GM06990 (cell line): Measurements from ENCODE around the gene RTF1.

Experiments
- DNase-seq: peaks from one replicate; pipeline ENCODE4 v3.0.0-alpha.2; 2011; ENCODE audit not compliant: insufficient read length; ENCODE audit errors: extremely low read depth
- H3K27me3 ChIP-seq: replicated peaks from 2 replicates; pipeline ENCODE4 v1.6.0; 2011; ENCODE audit warnings: low read length; ENCODE audit not compliant: control insufficient read depth, insufficient read depth
- H3K36me3 ChIP-seq: 2 replicates; pipeline ENCODE4 v1.5.1; 2011; ENCODE audit warnings: low read length; ENCODE audit not compliant: control insufficient read depth, insufficient read depth
- H3K4me3 ChIP-seq: replicated peaks from 2 replicates; pipeline ENCODE4 v1.5.1; 2011; ENCODE audit warnings: low read depth, mild to moderate bottlenecking, control low read depth, low read length
- TF ChIP-seq, protein P1 (sequence below): IDR thresholded peaks from 2 replicates; pipeline ENCODE4 v1.5.1; 2011; ENCODE audit warnings: low read length, control low read depth, mild to moderate bottlenecking, inconsistent platforms; ENCODE audit not compliant: insufficient read depth, poor library complexity, severe bottlenecking

RTF1 gene

DNA sequence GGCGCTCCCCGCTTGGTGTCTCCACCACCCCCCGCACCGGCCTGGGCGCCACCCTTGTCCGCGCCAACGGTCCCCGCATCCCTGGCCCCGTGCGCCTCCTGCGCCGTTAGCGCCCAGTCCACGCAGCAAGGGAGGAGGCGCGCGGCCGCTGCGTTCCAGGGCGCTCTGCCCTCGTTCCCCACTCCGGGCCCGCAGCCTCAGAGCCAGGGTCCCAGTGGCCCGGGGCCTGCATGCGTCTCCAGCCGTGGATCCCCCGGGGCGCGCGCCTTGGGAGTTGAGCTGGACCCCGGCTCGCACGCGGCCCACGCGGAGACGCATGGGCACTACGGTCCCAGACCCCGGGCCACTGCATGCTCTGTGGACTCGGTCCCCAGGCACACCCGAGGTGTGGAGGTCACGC lies 69.4 kb downstream of the RTF1 start:
- TF ChIP-seq, protein P1, sequence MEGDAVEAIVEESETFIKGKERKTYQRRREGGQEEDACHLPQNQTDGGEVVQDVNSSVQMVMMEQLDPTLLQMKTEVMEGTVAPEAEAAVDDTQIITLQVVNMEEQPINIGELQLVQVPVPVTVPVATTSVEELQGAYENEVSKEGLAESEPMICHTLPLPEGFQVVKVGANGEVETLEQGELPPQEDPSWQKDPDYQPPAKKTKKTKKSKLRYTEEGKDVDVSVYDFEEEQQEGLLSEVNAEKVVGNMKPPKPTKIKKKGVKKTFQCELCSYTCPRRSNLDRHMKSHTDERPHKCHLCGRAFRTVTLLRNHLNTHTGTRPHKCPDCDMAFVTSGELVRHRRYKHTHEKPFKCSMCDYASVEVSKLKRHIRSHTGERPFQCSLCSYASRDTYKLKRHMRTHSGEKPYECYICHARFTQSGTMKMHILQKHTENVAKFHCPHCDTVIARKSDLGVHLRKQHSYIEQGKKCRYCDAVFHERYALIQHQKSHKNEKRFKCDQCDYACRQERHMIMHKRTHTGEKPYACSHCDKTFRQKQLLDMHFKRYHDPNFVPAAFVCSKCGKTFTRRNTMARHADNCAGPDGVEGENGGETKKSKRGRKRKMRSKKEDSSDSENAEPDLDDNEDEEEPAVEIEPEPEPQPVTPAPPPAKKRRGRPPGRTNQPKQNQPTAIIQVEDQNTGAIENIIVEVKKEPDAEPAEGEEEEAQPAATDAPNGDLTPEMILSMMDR: no peak

DNA sequence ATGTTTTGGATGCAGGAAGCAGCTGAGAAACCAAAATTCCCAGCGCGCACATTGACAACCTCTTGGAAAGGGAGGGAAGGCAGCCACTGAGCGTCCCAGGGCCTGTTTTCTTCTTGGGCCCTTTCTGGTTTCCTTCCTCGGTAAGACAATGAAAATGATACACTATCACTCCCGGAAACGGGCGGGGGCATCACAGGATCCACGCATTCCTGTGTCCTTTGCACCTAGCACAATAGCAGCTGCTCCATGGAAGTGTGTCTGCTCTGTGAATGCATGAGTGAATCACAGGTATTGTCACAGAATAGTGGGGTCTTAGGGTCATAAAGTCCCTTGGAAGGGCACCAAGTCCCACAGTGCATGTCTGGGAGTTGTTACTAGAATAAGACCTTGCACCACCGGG lies 70.5 kb downstream of the RTF1 start:
- H3K36me3 ChIP-seq: no peaks in the 10 kb centered on the region
- no peak for DNase-seq
- H3K4me3 ChIP-seq: no peak overlapping the region
- TF ChIP-seq, protein P1: no peak
- H3K27me3 ChIP-seq: no peaks in the 10 kb centered on the region

More for the DNA sequence above, 69.4 kb downstream of the RTF1 start:
- no peak for DNase-seq
- Histone ChIP-seq H3K4me3 (no peak overlapping the region), H3K27me3 (no peaks in the 10 kb centered on the region), H3K36me3 (peaks cover 2% of the 10 kb centered on the region; the same call in 1 of the 2 replicates)

DNA sequence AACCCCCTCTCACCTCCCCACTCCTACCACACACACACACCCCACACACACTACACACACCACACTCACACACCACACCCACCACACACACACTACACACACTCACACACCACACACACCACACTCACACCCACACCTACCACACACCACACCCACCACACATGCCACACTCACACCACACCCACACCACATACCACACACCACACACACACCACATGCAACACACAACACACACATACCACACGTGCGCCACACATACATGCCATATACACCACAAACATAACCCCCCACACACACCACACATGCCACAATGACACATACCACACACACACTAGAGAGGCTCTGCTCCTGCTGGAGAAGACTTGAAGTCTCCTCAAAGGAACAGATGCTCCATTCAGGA lies 70.9 kb downstream of the RTF1 start:
- TF ChIP-seq, protein P1: no peak
- Histone ChIP-seq H3K4me3 (no peak overlapping the region), H3K36me3 (no peaks in the 10 kb centered on the region), H3K27me3 (no peaks in the 10 kb centered on the region)
- no peak for DNase-seq

DNA sequence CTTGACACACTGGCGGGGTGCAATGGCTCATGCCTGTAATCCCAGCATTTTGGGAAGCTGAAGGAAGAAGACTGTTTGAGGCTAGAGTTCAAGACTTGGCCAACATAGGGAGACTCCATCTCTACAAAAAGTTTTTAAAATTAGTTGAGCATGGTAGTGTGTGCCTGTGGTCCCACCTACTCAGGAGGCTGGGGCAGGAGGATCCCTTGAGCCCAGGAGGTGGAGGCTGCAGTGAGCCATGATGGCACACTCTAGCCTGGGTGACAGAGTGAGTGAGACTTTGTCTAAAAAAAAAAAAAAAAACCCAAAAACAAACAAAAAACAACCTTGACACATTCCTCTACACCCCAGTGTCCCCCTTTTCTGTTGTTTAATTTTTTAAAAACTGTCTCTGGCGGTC lies 72.7 kb downstream of the RTF1 start:
- no peak for DNase-seq
- TF ChIP-seq, protein P1: no peak
- Histone ChIP-seq H3K4me3 (no peak overlapping the region), H3K27me3 (no peaks in the 10 kb centered on the region; the same call in 1 of the 2 replicates), H3K36me3 (no peaks in the 10 kb centered on the region)

DNA sequence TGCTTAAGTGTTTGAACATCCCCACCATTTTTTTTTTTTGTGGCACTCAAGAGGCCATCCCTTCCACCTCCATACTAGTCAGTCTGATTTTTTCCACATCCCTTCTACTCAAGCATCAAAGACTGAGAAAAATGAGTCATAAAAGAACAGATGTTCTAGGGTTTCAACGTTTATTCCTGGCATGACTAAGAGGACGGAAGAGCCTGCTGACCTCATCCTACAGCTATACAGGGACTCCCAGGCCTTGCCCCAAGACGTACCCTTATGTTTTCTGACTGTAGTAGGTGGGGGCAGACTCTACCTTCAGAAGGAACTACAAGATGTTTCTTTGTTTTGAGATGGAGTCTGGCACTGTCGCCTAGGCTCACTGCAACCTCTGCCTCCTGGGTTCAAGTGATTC lies 73.5 kb downstream of the RTF1 start:
- H3K4me3 ChIP-seq: no peak overlapping the region
- H3K36me3 ChIP-seq: no peaks in the 10 kb centered on the region
- TF ChIP-seq, protein P1: no peak
- H3K27me3 ChIP-seq: no peaks in the 10 kb centered on the region; the same call in 1 of the 2 replicates
- DNase-seq: peak; percentile 60

DNA sequence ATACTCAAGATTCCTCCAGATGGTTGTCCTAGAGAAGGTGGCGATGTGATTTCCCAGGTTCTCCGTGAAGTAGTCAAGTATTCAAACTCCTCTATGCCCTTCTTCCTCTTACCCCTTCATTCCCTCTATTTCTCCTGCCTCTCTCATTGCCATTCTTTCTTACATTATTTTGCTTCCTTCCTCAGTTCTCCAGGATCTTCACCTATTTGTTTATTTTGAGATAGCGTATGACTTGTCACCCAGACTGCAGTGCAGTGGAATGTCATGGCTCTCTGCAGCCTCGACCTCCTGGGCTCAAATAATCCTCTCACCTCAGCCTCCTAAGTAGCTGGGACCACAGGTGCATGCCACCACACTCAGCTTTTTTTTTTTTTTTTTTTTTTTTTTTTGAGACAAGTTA lies 75.0 kb downstream of the RTF1 start:
- DNase-seq: no peak
- no peak overlapping the region for H3K4me3 ChIP-seq
- H3K36me3 ChIP-seq: no peaks in the 10 kb centered on the region
- TF ChIP-seq, protein P1: no peak
- H3K27me3 ChIP-seq: no peaks in the 10 kb centered on the region; the same call in 1 of the 2 replicates
